ENCODE data around the gene RNPS1.
"Not testable (repeated sequence)": the region's sequence is repeated elsewhere in the genome, so short reads cannot be mapped to it uniquely, and the experiment has no call there.

The RNPS1 gene

DNA sequence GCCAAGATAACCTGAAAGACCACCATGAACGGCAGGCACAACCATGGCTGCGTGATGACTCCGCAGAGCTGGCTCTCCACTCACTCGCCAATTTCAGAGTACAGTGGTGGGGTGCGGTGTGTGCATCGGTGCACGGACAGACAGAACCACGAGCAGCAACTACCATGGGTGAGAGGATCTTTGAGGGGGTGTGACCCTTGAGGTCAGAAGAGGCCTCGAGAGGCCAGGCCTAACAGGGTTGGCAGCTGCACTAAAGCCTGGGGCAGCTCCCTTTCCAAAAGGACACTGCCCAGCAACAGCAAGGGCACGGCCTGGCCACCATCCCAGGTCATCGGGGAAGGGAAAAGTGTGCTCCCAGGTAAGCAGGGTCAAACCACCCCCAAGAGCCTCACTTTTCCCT, 14.6 kb downstream of the RNPS1 start:
- DNase-seq: no peak

GRCh38 chr16:2252806-2253148, 15.1 kb downstream of the RNPS1 start:
- no peak for DNase-seq

- DNase-seq: peak; percentile 85
Observed at GRCh38 chr16:2251296-2252111, 16.4 kb downstream of the RNPS1 start, which contains the start of gene ECI1. TSS of gene ECI1 (minus strand) at chr16:2251587. CDS start at chr16:2251566, 21 bp downstream.

- peak; percentile 25 for DNase-seq
Observed at GRCh38 chr16:2250652-2251295, 17.2 kb downstream of the RNPS1 start.

- no peak for DNase-seq
Observed at GRCh38 chr16:2246301-2246885, 21.5 kb downstream of the RNPS1 start.

DNA sequence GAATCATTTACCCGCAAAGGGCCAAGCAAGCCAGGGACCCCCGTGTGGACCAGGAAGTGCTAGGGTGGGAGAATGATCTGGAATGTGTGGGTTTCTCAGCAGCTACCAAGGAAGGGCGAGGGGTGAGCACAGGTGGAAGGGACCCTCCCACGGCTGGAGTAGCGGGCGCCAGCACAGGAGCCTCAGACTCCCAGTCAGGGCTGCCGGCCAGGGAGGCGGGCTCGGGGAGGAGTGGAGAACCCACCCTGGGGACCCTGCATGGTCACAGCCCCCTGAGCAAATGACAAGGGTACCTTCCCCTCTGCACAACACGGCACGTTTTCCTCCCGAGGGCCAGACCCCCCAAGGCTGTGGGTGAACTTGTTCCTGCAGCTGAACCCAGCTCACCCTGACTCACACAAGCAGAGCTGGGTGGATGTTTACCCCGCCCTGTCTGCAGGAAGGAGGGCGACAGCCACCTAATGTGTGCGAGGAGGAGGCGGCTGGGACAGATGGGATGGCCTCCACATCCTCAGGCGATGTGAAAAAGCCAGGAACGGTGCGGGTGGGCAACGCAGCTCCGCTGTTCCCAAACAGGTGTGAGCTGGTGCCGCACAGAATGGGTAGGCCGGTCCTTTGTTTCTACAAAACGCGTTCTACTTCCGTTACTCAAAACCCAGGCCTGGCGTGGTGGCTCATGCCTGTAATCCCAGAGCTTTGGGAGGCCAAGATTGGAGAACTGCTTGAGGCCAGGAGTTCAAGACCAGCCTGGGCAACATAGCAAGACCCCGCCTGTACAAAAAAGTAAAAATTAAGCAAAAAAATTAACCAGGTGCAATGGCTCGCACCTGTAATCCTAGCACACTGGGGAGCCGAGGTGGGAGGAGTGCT, 22.8 kb downstream of the RNPS1 start:
- no peak for DNase-seq

DNA sequence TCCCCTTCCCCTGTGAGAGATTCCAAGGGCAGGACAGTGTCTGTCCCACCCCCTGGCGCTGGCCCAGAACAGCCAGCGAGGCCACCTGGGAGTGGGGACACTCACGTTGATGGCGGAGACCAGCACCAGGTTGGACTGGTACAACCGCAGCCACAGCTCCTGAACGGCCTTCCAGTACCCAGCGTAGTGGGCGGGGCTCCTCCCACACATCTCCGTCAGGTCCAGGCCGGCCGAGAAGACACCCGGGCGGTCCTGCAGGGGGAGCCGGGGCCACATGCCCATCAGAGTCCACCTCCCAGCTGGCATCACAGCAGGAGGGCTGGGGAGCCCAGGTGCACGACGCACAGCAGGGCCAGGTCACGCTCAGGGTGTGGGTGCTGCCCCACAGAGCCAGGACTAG, 23.6 kb downstream of the RNPS1 start:
- no peak for DNase-seq

DNA sequence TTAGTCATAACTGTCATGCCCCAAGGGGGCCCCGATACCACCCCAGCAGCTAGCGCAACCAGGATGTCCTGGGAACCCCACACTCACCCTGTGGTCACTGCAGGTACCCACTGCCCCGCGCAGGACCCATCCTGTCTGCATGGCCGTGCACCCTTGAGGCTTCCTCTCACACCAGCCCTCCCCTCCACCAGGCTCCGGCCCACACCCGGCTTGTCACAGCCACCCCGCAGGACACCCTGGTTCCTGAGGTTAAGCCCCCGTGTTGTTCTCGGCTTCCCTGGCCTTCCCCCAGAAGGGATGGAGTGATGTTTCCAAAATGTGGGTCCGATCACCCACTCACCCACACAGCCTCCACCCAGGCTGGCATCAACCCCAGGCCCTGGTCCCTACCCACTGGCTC, 24.1 kb downstream of the RNPS1 start:
- DNase-seq: no peak

- DNase-seq: no peak
Observed at GRCh38 chr16:2243031-2243528, 24.8 kb downstream of the RNPS1 start.

GRCh38 chr16:2242598-2242997, 25.3 kb downstream of the RNPS1 start:
- no peak for DNase-seq

DNA sequence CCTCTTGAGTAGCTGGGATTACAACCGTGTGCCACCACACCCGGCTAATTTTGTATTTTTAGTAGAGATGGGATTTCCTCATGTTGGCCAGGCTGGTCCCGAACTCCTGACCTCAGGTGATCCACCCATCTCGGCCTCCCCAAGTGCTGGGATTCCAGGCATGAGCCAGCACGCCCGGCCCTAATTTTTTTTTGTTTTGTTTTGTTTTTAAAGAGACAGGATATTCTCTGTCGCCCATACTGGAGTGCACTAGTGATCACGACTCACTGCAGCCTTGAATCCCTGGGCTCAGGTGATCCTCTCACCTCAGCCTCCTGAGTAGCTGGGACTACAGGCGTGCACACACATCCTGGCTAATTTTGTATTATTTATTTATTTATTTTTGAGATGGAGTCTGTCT, 27.6 kb downstream of the RNPS1 start:
- DNase-seq: not testable (repeated sequence)

DNA sequence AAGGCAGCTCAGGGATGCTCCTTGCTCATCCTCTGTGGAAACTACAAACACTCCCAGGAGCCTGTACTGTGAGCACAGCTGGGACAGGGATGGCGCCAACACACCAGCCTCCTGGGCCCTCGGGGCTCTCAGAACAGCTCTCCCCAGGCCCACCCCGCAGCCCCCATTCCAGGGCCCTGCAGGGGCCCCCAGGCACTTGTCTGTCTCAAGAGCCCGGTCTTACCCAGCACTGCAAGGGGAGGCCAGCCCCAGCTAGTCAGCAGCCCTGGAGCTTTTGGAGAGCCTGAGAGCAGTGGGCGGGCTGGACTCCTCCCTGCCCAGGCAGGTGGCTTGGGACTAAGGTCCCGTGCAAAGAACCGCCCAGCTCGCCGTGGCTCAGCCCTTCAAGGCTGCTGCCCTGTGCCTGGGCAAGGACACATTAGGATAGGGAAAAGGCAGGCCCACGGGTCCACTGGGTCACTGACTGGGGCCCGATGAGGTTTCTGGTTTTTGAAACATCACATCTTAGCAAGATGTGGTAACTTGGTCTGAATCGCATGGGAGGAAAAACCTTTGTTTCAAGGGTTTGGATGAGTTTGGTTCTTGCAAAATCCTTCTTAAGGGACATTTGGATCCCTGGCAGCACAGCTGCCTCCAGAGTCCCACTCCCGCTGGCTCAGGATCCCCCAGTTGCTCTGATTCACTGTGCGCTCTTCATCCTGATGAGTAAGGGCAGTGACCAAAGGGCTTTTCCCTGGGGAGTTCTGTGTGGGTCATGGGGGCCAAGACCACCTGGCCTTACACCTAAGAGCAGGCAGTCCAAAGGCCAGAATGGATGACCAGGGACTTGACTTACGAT, 28.9 kb downstream of the RNPS1 start:
- DNase-seq: no peak

- no peak for DNase-seq
Observed at GRCh38 chr16:2238150-2238837, 29.6 kb downstream of the RNPS1 start.

DNA sequence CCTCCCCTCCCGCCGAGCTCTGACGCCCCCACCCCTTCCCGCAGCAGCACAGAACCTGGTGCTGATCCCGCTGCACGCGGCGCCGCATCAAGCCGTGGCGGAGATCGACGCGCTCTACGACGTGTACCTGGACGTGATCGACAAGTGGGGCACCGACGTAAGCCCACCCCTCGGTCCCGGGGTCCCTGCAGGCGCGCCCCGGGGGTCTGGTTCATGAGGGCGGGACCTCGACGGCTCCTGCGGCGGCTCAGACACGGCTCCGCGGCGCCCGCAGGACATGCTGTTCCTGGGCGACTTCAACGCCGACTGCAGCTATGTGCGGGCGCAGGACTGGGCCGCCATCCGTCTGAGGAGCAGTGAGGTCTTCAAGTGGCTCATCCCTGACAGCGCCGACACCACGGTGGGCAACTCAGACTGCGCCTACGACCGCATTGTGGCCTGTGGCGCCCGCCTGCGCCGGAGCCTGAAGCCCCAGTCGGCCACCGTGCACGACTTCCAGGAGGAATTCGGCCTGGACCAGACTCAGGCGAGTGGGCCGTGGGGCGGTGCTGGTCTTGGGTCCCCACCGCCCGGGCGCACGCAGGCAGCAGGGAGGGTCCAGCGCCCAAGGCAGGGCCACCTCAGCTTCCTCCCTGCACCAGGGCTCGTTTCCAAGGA, 30.3 kb downstream of the RNPS1 start:
- DNase-seq: no peak

DNA sequence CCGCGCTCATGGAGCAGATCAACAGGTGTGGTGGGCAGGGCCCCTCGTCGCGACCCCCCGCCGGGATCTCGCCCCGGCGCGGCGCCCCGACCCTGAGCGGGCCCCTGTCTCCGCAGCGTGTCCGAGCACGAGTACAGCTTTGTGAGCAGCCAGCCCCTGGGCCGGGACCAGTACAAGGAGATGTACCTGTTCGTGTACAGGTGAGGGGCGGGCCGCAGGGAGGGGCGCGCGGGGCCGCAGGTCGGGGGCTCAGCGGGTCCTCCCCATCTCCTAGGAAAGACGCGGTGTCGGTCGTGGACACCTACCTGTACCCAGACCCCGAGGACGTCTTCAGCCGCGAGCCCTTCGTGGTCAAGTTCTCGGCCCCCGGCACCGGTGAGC, 30.8 kb downstream of the RNPS1 start:
- DNase-seq: no peak

GRCh38 chr16:2236337-2237101, 31.4 kb downstream of the RNPS1 start, which contains the start of gene DNASE1L2:
TSS of gene DNASE1L2 (plus strand) at chr16:2236444. CDS start at chr16:2236817, 373 bp downstream.
- DNase-seq: no peak

- no peak for DNase-seq
Observed at GRCh38 chr16:2235695-2236336, 32.1 kb downstream of the RNPS1 start.

- DNase-seq: no peak
Observed at GRCh38 chr16:2235234-2235651, 32.7 kb downstream of the RNPS1 start.

- no peak for DNase-seq
Observed at GRCh38 chr16:2234813-2235170, 33.1 kb downstream of the RNPS1 start.

Data from kidney glomerular epithelial cell (primary cell).